HG03575 (cell line): ENCODE measurements around the gene CCL7.

Experiments
- ATAC-seq: cut with Tn5 transposase; IDR thresholded peaks from one replicate; pipeline ENCODE4 v1.9.1; 2021; ENCODE audit not compliant: unreplicated experiment, insufficient number of reproducible peaks, low FRiP score; ENCODE audit errors: extremely low read depth

The CCL7 gene

DNA sequence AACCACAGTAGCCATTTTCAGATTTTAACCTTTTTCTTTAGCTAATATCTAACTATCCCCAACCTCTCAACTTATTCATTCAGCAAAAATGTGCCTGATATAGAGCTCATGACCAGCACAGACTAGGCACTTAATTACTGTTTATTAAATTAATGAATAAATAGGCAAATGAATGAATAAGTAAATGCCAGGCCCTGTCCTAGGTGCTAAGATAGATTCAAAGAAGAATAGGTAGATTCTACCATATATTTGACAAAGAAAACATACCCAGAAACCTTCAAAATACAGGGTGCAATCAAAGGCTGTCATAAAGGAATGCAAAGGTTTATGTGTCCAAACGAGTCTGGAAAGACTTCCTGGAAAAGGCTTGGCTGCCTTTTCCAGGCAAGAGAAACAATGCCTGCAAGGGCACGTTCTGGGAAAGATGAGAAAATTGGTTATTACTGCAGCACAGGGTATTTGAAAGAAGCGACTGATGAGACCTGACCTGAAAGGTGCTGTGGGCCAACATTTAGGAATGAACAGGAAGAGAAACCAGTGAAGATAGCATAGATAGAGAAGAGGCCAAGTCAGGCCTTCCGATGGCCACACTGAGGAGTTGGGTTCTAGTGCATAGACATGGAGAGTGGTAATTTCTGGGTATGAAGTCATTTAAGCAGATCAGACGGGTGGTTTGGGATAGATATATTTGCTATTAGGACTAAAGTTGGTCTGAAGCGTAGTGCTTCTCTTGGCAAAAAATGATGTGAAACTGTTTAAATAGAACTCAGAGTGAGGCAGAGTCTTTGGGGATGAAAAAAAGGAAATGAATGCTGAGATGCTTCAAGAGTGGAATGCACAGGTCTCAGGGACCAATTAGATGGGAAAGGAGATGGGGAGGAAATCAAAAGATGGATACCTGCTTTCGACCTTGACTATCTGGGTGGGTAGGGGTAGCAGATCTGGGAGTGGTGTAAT is 26.4 kb upstream of the CCL7 start:
- no peak for ATAC-seq

DNA sequence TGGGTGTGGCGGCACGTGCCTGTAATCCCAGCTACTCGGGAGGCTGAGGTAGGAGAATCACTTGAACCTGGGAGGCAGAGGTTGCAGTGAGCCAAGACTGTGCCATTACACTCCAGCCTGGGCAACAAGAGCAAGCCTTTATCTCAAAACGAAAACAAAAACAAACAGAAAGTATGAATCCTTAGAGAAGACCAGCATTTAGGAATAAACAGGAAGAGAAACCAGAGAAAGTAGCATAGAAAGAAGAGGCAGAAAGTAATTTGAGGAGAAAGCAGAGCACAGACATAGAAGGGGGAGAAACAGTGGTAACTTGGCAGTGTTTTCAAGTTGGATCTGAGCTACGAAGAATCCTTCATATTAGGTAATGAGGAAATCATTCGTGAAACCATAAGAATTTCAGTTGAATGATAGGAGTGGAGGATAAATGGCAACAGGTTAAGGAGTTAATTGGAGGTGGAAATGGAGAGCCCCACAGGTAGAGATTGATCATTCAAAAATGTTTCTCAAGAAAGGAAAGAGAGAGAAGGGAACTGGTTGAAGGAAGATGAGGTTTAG is 24.6 kb upstream of the CCL7 start:
- no peak for ATAC-seq

DNA sequence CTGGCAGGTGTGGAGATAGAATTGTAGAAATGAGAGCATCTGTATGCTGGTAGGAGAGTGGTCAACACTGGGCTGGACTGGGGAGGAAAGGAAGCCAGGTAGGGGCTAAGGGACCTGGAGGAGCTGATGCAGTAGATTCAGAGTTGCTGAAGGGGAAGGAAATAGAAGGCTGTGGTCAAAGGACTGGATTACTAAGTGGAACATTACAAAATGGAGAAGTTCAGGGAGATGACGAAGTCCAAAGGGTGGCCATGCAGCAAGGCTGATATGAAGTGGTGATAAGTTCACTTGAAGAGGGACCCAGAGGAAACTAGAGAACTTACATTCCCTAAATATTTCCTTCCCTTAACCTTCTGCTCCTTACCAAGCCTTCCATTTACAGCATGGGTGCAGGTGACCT is 23.6 kb upstream of the CCL7 start:
- ATAC-seq: no peak

DNA sequence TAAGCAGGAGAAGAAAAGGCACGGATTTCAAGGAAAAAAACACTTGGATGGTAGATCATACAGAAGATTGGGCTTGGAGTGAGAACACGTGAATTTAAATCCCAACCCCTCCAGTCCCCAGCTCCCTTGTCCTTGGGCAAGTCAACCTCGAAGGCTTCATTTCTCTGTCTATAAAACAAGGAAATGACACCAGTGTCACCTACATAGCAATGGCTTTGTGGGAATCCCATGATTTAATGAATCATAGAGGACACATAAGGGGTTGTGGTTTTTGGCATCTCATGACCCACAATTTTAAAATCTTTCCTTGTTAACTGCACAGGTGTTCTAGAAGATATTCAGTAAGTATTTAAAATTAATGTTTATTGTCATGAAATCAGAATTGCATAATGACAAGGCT is 23.1 kb upstream of the CCL7 start:
- ATAC-seq: no peak

DNA sequence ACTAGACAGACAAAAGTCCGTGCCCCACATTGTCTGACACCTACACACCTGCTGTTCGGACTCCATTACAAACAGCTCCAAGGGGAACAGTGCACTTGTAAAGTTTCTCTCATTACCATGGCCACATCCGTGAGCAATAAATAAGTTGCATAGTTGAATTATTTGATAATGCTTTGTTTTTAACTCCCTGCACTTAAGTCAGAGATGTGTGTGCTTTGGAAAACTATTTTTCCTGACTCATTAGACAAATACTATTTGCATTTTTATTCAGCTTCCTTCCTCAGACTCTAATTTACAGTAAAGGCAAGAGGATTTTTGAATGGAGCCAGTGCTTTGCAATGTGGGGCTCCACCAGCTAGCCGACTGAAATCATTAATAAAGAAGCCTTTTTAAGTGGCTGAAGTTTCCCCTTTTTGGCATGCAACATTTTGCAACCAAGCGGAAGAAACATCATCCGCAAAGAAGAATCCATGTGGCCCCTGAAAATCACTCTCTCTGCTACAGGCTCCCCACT is 21.5 kb upstream of the CCL7 start:
- ATAC-seq: no peak

DNA sequence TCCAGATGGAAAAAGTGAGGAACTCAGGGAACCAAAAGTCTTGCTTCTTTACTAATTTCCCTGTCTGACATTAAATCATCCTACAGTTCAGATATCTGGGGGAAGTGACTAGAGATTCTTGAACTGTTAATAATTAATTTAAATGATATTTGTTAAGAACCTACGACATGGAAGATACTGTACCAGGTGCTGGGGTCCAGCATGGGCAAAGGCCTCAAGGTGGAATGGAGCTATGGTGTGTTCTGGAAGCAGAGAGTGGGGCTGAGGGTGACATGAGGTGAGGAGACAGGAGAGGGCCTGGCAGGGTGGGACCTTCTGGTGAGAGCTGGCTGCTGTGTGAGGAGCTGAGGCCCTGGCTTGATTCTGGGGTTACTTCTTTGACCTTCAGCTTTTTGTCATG is 21.0 kb upstream of the CCL7 start:
- ATAC-seq: no peak

DNA sequence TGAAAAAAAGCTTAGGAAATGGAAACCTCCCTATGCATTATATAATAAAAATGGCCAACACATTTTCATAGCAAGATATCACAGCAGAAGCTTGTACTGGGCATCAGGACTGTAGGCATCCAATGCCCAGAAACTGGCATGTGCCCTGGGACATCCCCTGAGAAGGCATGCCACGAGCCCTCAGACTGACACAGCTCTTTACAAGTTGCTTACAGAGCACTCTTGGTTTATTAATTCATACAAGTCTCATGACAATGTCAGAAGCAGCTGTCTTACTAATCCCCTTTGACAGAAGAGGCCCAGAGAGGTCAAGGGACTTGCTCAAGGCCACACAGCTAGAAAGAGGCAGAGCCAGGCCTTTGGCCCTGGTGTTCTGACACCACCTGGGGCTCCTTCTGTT is 20.5 kb upstream of the CCL7 start:
- ATAC-seq: no peak

DNA sequence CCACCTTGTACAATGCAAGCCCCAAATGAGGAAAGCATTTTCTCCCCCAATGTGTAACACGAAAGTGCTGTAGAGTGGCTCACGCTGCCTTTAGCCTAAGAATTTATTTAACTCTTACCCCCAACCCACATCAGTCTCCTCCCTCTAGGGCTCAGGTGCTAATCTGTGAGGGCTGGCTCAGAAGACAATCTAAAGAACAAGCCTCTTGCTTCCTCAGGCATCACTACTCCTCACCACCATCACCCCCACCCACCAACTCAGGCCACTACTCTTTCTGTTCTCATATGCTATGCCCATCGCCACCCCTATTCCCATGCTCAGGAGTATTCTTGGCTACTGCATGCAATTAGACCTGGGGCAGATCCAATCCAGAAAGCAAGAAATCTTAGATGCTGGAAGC is 18.8 kb upstream of the CCL7 start:
- ATAC-seq: no peak

DNA sequence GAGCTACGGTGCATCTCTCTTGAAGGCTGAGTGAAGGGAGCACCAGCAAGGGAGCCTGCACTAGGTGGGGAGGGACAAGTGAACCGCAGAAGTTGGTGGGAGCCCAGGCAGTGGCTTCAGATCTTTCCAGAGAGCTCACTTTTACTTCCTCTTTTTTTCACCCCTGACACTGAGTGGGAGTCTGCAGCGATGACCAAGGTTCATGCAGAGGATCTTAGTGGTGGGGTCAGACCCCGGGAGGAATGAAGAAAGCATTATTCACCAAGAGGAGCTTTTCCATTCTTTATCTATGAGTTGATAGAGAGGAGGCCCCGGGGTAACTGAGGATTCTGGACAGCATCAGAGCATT is 18.0 kb upstream of the CCL7 start:
- ATAC-seq: no peak

DNA sequence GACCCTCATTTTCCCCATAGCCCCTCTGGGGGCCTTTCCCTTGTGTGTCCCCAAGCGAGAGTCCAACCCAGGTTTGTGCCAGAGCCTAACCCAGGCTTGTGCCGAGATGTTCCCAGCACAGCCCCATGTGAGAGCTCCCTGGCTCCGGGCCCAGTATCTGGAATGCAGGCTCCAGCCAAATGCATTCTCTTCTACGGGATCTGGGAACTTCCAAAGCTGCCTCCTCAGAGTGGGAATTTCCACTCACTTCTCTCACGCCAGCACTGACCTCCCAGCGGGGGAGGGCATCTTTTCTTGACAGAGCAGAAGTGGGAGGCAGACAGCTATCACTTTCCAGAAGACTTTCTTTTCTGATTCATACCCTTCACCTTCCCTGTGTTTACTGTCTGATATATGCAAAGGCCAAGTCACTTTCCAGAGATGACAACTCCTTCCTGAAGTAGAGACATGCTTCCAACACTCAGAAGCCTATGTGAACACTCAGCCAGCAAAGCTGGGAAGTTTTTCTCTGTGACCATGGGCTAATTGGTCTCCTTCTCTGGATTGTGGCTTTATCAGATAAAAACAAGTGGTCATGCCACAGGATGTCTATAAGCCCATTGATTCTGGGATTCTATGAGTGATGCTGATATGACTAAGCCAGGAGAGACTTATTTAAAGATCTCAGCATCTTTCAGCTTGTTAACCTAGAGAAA is 17.4 kb upstream of the CCL7 start:
- no peak for ATAC-seq

DNA sequence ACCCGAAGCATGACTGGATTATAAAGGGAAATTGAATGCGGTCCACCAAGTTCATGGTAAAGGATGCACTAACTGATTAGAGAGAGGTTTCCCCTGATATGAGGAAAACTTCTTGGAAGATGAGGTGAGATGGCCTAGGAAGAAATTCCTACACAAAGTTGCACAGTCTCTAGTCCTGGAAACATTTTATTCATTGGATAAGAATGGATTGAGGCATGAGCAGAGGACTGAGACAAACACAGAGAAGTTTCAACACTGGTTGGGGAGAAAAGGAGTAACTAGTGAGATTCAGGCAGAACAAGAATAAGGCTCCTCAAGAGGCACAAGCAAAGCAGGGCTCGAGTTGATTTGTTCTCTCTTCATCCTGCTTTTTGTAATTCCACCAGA is 16.9 kb upstream of the CCL7 start:
- ATAC-seq: no peak

DNA sequence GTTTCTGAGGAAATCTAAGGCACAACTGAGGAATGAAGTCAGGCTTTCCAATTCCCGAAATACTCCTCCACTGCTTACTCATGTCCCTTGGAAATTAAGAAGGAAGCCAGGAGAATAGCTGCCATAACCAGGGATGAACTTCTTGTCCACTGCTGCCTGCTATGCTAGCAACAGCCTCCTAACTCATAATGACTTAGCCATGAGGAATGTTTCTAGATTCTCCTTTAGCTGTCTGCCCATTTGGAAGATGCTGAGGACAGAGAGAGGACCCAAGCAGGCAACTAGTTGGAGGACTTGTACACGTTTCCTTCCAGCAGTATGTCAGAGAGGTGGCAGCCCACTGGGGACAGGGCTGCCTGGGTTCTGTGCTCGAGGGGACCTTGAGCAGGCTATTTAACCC is 15.9 kb upstream of the CCL7 start:
- ATAC-seq: no peak

DNA sequence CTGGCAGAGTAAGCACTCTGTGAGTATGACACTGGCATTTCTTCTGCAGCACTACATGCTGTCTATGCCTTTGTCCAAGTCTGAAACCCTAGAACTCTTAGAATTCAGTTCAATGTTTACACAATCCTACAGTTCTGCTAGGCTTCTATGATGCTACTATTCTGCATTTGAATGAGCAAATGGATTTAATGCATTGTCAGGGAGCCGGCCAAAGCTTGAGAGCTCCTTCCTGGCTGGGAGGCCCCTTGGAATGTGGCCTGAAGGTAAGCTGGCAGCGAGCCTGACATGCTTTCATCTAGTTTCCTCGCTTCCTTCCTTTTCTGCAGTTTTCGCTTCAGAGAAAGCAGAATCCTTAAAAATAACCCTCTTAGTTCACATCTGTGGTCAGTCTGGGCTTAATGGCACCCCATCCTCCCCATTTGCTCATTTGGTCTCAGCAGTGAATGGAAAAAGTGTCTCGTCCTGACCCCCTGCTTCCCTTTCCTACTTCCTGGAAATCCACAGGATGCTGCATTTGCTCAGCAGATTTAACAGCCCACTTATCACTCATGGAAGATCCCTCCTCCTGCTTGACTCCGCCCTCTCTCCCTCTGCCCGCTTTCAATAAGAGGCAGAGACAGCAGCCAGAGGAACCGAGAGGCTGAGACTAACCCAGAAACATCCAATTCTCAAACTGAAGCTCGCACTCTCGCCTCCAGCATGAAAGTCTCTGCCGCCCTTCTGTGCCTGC is 15.2 kb upstream of the CCL7 start, which contains the start of gene CCL2:
TSS of gene CCL2 (plus strand) at position 635 of the 730 bp plus-strand sequence. CDS start at position 700, 65 bp downstream.
- ATAC-seq: no peak

DNA sequence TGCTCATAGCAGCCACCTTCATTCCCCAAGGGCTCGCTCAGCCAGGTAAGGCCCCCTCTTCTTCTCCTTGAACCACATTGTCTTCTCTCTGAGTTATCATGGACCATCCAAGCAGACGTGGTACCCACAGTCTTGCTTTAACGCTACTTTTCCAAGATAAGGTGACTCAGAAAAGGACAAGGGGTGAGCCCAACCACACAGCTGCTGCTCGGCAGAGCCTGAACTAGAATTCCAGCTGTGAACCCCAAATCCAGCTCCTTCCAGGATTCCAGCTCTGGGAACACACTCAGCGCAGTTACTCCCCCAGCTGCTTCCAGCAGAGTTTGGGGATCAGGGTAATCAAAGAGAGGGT is 14.7 kb upstream of the CCL7 start:
- no peak for ATAC-seq

DNA sequence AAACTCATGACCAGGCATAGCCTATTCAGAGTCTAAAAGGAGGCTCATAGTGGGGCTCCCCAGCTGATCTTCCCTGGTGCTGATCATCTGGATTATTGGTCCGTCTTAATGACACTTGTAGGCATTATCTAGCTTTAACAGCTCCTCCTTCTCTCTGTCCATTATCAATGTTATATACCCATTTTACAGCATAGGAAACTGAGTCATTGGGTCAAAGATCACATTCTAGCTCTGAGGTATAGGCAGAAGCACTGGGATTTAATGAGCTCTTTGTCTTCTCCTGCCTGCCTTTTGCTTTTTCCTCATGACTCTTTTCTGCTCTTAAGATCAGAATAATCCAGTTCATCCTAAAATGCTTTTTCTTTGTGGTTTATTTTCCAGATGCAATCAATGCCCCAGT is 14.2 kb upstream of the CCL7 start:
- ATAC-seq: no peak

DNA sequence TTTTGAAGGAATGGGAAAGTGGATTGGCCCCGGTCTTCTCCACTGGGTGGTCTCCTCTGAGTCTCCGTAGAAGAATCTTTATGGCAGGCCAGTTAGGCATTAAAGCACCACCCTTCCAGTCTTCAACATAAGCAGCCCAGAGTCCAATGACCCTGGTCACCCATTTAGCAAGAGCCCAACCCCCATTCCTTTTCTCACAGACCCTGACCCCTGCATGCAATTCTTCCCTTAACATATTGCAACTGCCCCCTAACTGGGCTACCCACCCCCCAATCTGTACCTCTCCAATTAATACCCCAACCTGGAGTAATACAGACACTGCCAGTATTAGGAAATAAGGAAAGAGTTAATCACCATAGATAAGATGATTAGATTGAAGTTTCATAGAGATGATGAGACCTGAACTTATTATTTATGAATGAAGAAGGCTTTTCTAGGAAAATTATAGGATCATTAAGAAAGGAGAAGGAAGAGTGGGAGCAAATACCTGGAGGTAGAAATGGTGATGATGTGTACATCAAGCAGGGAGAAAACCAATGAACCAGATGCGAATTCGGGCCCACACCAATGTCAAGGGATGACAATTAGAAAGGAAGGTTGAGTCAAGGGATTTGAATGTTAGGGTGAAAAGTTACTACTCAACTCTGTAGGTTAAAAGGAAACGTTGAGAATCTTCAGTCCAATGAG is 12.6 kb upstream of the CCL7 start:
- no peak for ATAC-seq

DNA sequence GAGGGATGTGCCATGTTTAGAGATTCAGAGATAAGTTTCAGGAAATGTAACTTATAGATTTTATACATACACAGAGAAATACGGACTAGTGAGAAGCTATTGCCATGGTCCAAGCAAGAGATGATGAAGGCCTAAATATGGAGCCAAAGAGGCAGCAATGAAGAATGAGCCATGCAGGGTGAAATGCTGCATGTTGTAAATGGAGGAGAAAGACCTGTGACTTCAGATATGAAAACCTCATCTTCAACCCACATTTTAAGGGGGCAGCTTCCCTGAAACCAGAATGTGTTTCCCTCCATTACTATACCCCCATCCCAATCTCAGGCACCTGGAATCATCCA is 12.1 kb upstream of the CCL7 start:
- ATAC-seq: no peak

DNA sequence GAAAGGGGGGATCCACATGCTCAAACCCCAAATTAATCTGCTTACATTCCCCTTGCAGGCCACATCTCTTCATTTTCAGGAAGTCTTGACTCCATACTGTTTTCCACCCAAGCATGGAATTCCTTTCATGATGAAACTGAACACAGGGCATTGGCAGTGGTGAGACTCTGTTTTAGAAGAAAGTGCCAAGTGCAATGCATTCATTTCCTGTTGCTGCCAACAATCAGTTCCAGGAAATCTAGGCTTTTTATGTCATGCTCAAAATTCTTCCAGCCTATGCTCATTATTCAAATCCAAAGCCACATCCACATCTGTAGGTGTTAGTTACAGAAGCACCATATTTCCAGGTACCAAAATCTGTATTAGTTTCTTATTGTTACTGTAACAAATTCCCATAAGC is 10.9 kb upstream of the CCL7 start:
- no peak for ATAC-seq

DNA sequence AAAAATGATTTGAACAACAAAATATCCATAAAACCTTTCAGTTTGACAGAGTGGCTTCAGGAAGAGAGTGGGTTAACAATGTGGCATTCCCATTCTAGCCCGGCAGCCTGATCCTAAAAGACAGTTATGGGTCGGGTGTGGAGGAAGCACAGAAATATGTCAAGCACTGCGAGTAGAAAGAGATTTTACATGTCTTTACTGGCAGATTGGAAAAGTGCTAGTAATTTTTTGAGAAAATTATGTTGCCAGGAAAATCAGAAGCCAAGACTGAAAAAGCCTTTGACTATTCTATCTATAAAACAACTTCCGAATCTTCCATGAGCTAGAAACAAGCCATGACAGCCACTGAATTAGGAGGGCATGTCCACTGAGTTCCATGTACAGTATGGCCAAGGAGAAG is 9.2 kb upstream of the CCL7 start:
- no peak for ATAC-seq
